Measurements from ENCODE around the gene CHAF1A.

The CHAF1A gene

DNA sequence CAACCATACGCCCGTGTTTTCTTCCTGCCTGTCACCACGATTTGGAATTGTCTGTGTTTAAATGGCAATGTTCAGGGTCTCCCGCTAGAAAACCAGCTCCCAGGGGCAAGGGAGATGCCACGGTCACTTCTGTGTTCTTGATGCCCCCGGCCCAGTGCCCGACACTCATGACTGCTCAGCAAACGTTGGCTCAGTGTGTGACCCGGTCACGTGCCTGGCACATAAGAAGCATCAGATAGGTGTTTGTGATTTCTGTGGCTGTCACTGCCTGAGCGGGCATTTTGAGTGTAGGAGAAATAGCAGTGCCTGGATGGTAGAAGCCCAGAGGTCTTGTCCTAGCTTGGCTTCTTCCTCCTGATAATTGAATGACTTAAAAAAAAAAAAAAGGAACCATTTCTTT lies 85.1 kb downstream of the CHAF1A start:
- in situ Hi-C loops (cut with MboI; ENCODE audit: low sequenced_read_pairs) = no loop called here

DNA sequence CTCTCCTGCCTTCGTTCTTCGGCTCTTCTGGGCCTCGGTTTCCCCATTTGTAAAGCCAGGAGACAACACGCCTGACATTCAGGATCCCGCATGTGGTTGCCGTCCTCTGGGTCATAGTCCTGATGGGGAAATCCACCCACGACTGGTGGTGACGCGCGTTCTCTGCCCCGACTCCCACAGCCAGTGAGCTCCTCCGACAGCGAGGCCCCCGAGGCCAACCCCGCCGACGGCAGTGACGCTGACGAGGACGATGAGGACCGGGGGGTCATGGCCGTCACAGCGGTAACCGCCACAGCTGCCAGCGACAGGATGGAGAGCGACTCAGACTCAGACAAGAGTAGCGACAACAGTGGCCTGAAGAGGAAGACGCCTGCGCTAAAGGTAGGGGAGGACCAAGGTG lies 86.1 kb downstream of the CHAF1A start:
- in situ Hi-C loops (cut with MboI; ENCODE audit: low sequenced_read_pairs) = no loop called here

DNA sequence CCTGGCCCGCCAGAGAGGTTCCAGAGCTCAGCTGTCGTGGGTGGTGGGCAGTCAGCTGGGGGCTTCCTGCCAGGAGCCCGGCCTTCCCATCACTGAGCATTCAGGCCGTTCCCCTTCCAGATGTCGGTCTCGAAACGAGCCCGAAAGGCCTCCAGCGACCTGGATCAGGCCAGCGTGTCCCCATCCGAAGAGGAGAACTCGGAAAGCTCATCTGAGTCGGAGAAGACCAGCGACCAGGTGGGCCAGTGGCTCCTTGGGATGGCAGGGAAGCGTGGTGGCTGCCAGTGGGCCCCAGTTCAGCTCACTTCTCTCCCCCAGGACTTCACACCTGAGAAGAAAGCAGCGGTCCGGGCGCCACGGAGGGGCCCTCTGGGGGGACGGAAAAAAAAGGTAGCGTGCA lies 89.0 kb downstream of the CHAF1A start:
- in situ Hi-C loops (cut with MboI; ENCODE audit: low sequenced_read_pairs) = no loop called here

GRCh38 chr19:4492337-4493103 lies 90.1 kb downstream of the CHAF1A start:
- in situ Hi-C loops (cut with MboI; ENCODE audit: low sequenced_read_pairs) = no loop called here

Measured in hTERT RPE-1 (cell line).